Keratinocyte (primary cell): ENCODE measurements around the gene CRYBA2.

Experiments used
- CTCF ChIP-seq, 3 experiments: IDR thresholded peaks in 1 of 3; conservative IDR thresholded peaks in 1 of 3; optimal IDR thresholded peaks in 1 of 3; 2 replicates in 2 of 3; 3 replicates in 1 of 3; pipeline versions ENCODE3 to v1.5.1; 2011; ENCODE audit warnings: low read length in 3 of 3, mild to moderate bottlenecking in 3 of 3, moderate library complexity in 2 of 3, control low read depth in 1 of 3, inconsistent platforms in 1 of 3; ENCODE audit not compliant: insufficient read depth in 2 of 3; ENCODE audit errors: extremely low read depth in 1 of 3
- EZH2 ChIP-seq: IDR thresholded peaks from one replicate; pipeline ENCODE4 v1.6.1; 2012; ENCODE audit warnings: inconsistent platforms, mild to moderate bottlenecking, low read length, moderate library complexity

- no peak for TF ChIP-seq CTCF (optimal IDR thresholded peaks at IDR 0.05 in 1 of 3, IDR thresholded peaks at IDR 0.05 in 1 of 3, conservative IDR thresholded peaks at IDR 0.05 in 1 of 3; ENCODE audit: extremely low read depth in 1 of 3, insufficient read depth in 2 of 3, low read length in 3 of 3)
- no peak for TF ChIP-seq EZH2
Measured at GRCh38 chr2:219022041-219022440, 28.8 kb upstream of the CRYBA2 start.
